GM23338 (cell line): Measurements from ENCODE around the gene SCN2B. TPM values are rescaled to one million over a fixed set of nuclear protein-coding genes. Genes with fewer than 3 reads are reported as not detected.

Experiments
- ATAC-seq: fragments of 200-7000 bp; cut with Tn5 transposase; 3 replicates; pipeline ENCODE4 v1.9.1; 2020
- DNase-seq: peaks from one replicate; pipeline ENCODE4 v3.0.0-alpha.2; 2015; ENCODE audit warnings: low spot score
- H2AFZ ChIP-seq: fragments of 200-600 bp; sonication (generic); 2 replicates; pipeline ENCODE4 v1.8.0; 2016; ENCODE audit warnings: antibody characterized with exemption, mild to moderate bottlenecking, moderate library complexity
- H3F3A ChIP-seq: fragments of 200-600 bp; sonication (generic); replicated peaks from 2 replicates; pipeline ENCODE4 v1.8.0; 2017; ENCODE audit warnings: antibody characterized with exemption, mixed run types, low read depth
- H3K27ac ChIP-seq: fragments of 200-600 bp; sonication (generic); 2 replicates; pipeline ENCODE4 v1.6.1; 2016; ENCODE audit warnings: low read depth
- H3K27me3 ChIP-seq: fragments of 200-600 bp; sonication (generic); 2 replicates; pipeline ENCODE4 v1.8.0; 2016; ENCODE audit warnings: mild to moderate bottlenecking, mixed run types, moderate library complexity; ENCODE audit not compliant: insufficient read depth
- H3K36me3 ChIP-seq: fragments of 200-600 bp; sonication (generic); 2 replicates; pipeline ENCODE4 v1.8.0; 2016; ENCODE audit warnings: mild to moderate bottlenecking; ENCODE audit not compliant: insufficient read depth
- H3K4me1 ChIP-seq: fragments of 200-600 bp; sonication (generic); 2 replicates; pipeline ENCODE4 v1.8.0; 2016; ENCODE audit warnings: mild to moderate bottlenecking, moderate library complexity; ENCODE audit not compliant: insufficient read depth
- H3K4me2 ChIP-seq: fragments of 200-600 bp; sonication (generic); 2 replicates; pipeline ENCODE4 v1.7.1; 2017; ENCODE audit warnings: mixed run types
- H3K4me3 ChIP-seq: fragments of 200-600 bp; sonication (generic); 2 replicates; pipeline ENCODE4 v1.6.1; 2016; ENCODE audit warnings: mixed run types
- H3K79me2 ChIP-seq: fragments of 200-600 bp; sonication (generic); replicated peaks from 2 replicates; pipeline ENCODE4 v1.8.0; 2017; ENCODE audit warnings: mild to moderate bottlenecking; ENCODE audit not compliant: insufficient read depth
- H3K9me2 ChIP-seq: fragments of 200-600 bp; sonication (generic); 2 replicates; pipeline ENCODE4 v1.8.0; 2017; ENCODE audit not compliant: insufficient read depth
- H4K20me1 ChIP-seq: fragments of 200-600 bp; sonication (generic); replicated peaks from 2 replicates; pipeline ENCODE4 v1.8.0; 2017; ENCODE audit warnings: mild to moderate bottlenecking; ENCODE audit not compliant: insufficient read depth
- H3K27ac Mint-ChIP-seq: 2 replicates; pipeline ENCODE4 v1.8.0; 2020; ENCODE audit warnings: inconsistent platforms, mild to moderate bottlenecking, moderate library complexity, mixed read lengths
- H3K27me3 Mint-ChIP-seq: 3 replicates; pipeline ENCODE4 v1.8.0; 2022; ENCODE audit warnings: low read depth, mild to moderate bottlenecking, moderate library complexity, mixed read lengths, inconsistent platforms; ENCODE audit not compliant: insufficient read depth, poor library complexity
- H3K36me3 Mint-ChIP-seq: 3 replicates; pipeline ENCODE4 v1.8.0; 2021; ENCODE audit warnings: low read depth, mild to moderate bottlenecking, inconsistent platforms, moderate library complexity, mixed read lengths
- H3K4me1 Mint-ChIP-seq: 3 replicates; pipeline ENCODE4 v1.8.0; 2020; ENCODE audit warnings: mild to moderate bottlenecking, inconsistent platforms, mixed read lengths
- H3K4me3 Mint-ChIP-seq: 3 replicates; pipeline ENCODE4 v1.8.0; 2021; ENCODE audit warnings: moderate library complexity, mild to moderate bottlenecking, inconsistent platforms, mixed read lengths
- H3K9me3 Mint-ChIP-seq: 3 replicates; pipeline ENCODE4 v1.8.0; 2020; ENCODE audit warnings: moderate library complexity, mild to moderate bottlenecking, inconsistent platforms, mixed read lengths
- CREB1 ChIP-seq: fragments of 250-450 bp; sonication (Bioruptor Pico); IDR thresholded peaks from 2 replicates; pipeline ENCODE4 v1.5.0; 2020; ENCODE audit warnings: low read depth, mild to moderate bottlenecking, moderate library complexity
- EZH2 ChIP-seq: fragments of 200-600 bp; sonication (generic); IDR thresholded peaks from one replicate; pipeline ENCODE4 v1.8.0; 2017; ENCODE audit warnings: antibody characterized with exemption, mild to moderate bottlenecking, low read depth; ENCODE audit not compliant: unreplicated experiment
- EZH2phosphoT487 ChIP-seq: fragments of 200-600 bp; sonication (generic); IDR thresholded peaks from one replicate; pipeline ENCODE4 v1.8.1; 2018; ENCODE audit warnings: antibody characterized with exemption; ENCODE audit not compliant: unreplicated experiment
- JUNB ChIP-seq: IDR thresholded peaks from one replicate; pipeline ENCODE4 v1.6.1; 2016; ENCODE audit warnings: antibody characterized with exemption; ENCODE audit not compliant: unreplicated experiment
- NANOG ChIP-seq: IDR thresholded peaks from 2 replicates; pipeline ENCODE4 v1.6.1; 2016; ENCODE audit warnings: antibody characterized with exemption, borderline replicate concordance
- POLR2AphosphoS5 ChIP-seq: IDR thresholded peaks from 2 replicates; pipeline ENCODE4 v1.6.1; 2016; ENCODE audit warnings: antibody characterized with exemption, low read depth
- STAT1 ChIP-seq: IDR thresholded peaks from one replicate; pipeline ENCODE4 v1.6.1; 2016; ENCODE audit warnings: antibody characterized with exemption; ENCODE audit not compliant: unreplicated experiment
- ZNF114 ChIP-seq: fragments of 250-450 bp; sonication (Bioruptor Pico); IDR thresholded peaks from 2 replicates; pipeline ENCODE4 v1.5.0; 2020; ENCODE audit warnings: mild to moderate bottlenecking, moderate library complexity
- ZNF331 ChIP-seq: fragments of 250-450 bp; sonication (Bioruptor Pico); IDR thresholded peaks from 2 replicates; pipeline ENCODE4 v1.5.0; 2020; ENCODE audit warnings: low read depth, mild to moderate bottlenecking, moderate library complexity
- polyA plus RNA-seq: library from polyadenylated mRNA; unstranded; fragments of >200 nt; fragmentation: Nextera tagmentation; extraction: Ambion mirVana; gene quantifications from 2 replicates; pipeline ENCODE4 v1.2.1, GENCODE V29; 2016
- total RNA-seq: library from RNA; depleted of rRNA; stranded (reverse); fragments of >200 nt; shearing (Covaris generic); gene quantifications from 2 replicates; pipeline ENCODE4 v1.2.3, GENCODE V29; 2014
- TF ChIP-seq, protein P1 (sequence below): IDR thresholded peaks from one replicate; pipeline ENCODE4 v1.6.1; 2018; ENCODE audit warnings: antibody characterized with exemption; ENCODE audit not compliant: unreplicated experiment
- TF ChIP-seq, protein P2 (sequence below), 2 experiments: fragments of 200-600 bp in 1 of 2; sonication (generic) in 1 of 2; conservative IDR thresholded peaks; 2 replicates each; pipeline versions ENCODE4 v1.5.1 to v1.6.1; 2016 to 2017; ENCODE audit warnings: antibody characterized with exemption in 2 of 2, low read depth in 2 of 2, mild to moderate bottlenecking in 2 of 2, moderate library complexity in 1 of 2
- TF ChIP-seq, protein P3 (sequence below): fragments of 250-450 bp; sonication (Bioruptor Pico); IDR thresholded peaks from 2 replicates; pipeline ENCODE4 v1.5.0; 2020; ENCODE audit warnings: mild to moderate bottlenecking, moderate library complexity
- TF ChIP-seq, protein P4 (sequence below): IDR thresholded peaks from 2 replicates; pipeline ENCODE4 v1.6.1; 2016; ENCODE audit warnings: antibody characterized with exemption

The SCN2B gene
- total and polyA plus RNA-seq, 2 experiments from 2014 or later: 0.03 TPM; not detected in 1

DNA sequence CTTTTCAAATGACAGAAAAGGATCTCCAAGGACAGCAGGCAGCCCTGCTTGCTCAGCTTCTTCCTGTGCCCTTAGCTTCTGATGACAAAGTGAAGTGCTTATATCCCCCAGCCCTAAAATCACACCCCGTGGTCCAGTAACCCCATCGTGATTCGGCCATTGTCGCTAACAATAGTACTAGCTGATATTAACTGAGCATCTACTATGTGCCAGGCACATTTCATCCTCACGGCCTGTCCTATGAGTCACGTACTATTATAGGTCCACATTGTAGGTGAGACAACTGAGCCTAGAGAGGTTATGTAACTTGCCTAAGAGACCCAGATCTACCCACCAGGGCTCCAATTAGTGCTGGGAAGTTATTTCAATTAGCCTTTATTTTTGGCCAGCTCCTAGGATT lies 29.9 kb downstream of the SCN2B start:
- H3K79me2 ChIP-seq: no peaks in the 10 kb centered on the region
- no peak for DNase-seq
- H4K20me1 ChIP-seq: 0 out of 2 replicates have a peak, but pooled peaks cover 3% of the 10 kb centered on the region
- Mint-ChIP-seq H3K4me1 (peaks cover 41% of the 10 kb centered on the region), H3K27ac (no peak overlapping the region), H3K27me3 (peaks cover 44% of the 10 kb centered on the region), H3K36me3 (no peaks in the 10 kb centered on the region), H3K4me3 (peak overlapping the region; percentile 70), H3K9me3 (no peaks in the 10 kb centered on the region)
- H3F3A ChIP-seq: no peaks in the 10 kb centered on the region
- H2AFZ ChIP-seq: no peak overlapping the region
- peaks cover 31% of the 10 kb centered on the region for H3K4me1 ChIP-seq
- no peak for TF ChIP-seq ZNF114 (CRISPR knock-in tag)
- TF ChIP-seq ZNF331 (CRISPR knock-in tag): no peak
- TF ChIP-seq JUNB: no peak
- no peak for TF ChIP-seq POLR2AphosphoS5
- TF ChIP-seq STAT1: no peak
- no peak for TF ChIP-seq EZH2
- no peak for TF ChIP-seq EZH2phosphoT487
- no peak for TF ChIP-seq CREB1 (CRISPR knock-in tag)
- TF ChIP-seq, protein P1, sequence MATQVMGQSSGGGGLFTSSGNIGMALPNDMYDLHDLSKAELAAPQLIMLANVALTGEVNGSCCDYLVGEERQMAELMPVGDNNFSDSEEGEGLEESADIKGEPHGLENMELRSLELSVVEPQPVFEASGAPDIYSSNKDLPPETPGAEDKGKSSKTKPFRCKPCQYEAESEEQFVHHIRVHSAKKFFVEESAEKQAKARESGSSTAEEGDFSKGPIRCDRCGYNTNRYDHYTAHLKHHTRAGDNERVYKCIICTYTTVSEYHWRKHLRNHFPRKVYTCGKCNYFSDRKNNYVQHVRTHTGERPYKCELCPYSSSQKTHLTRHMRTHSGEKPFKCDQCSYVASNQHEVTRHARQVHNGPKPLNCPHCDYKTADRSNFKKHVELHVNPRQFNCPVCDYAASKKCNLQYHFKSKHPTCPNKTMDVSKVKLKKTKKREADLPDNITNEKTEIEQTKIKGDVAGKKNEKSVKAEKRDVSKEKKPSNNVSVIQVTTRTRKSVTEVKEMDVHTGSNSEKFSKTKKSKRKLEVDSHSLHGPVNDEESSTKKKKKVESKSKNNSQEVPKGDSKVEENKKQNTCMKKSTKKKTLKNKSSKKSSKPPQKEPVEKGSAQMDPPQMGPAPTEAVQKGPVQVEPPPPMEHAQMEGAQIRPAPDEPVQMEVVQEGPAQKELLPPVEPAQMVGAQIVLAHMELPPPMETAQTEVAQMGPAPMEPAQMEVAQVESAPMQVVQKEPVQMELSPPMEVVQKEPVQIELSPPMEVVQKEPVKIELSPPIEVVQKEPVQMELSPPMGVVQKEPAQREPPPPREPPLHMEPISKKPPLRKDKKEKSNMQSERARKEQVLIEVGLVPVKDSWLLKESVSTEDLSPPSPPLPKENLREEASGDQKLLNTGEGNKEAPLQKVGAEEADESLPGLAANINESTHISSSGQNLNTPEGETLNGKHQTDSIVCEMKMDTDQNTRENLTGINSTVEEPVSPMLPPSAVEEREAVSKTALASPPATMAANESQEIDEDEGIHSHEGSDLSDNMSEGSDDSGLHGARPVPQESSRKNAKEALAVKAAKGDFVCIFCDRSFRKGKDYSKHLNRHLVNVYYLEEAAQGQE: no peak
- TF ChIP-seq, protein P2, sequence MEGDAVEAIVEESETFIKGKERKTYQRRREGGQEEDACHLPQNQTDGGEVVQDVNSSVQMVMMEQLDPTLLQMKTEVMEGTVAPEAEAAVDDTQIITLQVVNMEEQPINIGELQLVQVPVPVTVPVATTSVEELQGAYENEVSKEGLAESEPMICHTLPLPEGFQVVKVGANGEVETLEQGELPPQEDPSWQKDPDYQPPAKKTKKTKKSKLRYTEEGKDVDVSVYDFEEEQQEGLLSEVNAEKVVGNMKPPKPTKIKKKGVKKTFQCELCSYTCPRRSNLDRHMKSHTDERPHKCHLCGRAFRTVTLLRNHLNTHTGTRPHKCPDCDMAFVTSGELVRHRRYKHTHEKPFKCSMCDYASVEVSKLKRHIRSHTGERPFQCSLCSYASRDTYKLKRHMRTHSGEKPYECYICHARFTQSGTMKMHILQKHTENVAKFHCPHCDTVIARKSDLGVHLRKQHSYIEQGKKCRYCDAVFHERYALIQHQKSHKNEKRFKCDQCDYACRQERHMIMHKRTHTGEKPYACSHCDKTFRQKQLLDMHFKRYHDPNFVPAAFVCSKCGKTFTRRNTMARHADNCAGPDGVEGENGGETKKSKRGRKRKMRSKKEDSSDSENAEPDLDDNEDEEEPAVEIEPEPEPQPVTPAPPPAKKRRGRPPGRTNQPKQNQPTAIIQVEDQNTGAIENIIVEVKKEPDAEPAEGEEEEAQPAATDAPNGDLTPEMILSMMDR (conservative IDR thresholded peaks at IDR 0.05; ENCODE audit: low read depth in 2 of 2): no peak
- no peak for TF ChIP-seq NANOG
- TF ChIP-seq, protein P3, sequence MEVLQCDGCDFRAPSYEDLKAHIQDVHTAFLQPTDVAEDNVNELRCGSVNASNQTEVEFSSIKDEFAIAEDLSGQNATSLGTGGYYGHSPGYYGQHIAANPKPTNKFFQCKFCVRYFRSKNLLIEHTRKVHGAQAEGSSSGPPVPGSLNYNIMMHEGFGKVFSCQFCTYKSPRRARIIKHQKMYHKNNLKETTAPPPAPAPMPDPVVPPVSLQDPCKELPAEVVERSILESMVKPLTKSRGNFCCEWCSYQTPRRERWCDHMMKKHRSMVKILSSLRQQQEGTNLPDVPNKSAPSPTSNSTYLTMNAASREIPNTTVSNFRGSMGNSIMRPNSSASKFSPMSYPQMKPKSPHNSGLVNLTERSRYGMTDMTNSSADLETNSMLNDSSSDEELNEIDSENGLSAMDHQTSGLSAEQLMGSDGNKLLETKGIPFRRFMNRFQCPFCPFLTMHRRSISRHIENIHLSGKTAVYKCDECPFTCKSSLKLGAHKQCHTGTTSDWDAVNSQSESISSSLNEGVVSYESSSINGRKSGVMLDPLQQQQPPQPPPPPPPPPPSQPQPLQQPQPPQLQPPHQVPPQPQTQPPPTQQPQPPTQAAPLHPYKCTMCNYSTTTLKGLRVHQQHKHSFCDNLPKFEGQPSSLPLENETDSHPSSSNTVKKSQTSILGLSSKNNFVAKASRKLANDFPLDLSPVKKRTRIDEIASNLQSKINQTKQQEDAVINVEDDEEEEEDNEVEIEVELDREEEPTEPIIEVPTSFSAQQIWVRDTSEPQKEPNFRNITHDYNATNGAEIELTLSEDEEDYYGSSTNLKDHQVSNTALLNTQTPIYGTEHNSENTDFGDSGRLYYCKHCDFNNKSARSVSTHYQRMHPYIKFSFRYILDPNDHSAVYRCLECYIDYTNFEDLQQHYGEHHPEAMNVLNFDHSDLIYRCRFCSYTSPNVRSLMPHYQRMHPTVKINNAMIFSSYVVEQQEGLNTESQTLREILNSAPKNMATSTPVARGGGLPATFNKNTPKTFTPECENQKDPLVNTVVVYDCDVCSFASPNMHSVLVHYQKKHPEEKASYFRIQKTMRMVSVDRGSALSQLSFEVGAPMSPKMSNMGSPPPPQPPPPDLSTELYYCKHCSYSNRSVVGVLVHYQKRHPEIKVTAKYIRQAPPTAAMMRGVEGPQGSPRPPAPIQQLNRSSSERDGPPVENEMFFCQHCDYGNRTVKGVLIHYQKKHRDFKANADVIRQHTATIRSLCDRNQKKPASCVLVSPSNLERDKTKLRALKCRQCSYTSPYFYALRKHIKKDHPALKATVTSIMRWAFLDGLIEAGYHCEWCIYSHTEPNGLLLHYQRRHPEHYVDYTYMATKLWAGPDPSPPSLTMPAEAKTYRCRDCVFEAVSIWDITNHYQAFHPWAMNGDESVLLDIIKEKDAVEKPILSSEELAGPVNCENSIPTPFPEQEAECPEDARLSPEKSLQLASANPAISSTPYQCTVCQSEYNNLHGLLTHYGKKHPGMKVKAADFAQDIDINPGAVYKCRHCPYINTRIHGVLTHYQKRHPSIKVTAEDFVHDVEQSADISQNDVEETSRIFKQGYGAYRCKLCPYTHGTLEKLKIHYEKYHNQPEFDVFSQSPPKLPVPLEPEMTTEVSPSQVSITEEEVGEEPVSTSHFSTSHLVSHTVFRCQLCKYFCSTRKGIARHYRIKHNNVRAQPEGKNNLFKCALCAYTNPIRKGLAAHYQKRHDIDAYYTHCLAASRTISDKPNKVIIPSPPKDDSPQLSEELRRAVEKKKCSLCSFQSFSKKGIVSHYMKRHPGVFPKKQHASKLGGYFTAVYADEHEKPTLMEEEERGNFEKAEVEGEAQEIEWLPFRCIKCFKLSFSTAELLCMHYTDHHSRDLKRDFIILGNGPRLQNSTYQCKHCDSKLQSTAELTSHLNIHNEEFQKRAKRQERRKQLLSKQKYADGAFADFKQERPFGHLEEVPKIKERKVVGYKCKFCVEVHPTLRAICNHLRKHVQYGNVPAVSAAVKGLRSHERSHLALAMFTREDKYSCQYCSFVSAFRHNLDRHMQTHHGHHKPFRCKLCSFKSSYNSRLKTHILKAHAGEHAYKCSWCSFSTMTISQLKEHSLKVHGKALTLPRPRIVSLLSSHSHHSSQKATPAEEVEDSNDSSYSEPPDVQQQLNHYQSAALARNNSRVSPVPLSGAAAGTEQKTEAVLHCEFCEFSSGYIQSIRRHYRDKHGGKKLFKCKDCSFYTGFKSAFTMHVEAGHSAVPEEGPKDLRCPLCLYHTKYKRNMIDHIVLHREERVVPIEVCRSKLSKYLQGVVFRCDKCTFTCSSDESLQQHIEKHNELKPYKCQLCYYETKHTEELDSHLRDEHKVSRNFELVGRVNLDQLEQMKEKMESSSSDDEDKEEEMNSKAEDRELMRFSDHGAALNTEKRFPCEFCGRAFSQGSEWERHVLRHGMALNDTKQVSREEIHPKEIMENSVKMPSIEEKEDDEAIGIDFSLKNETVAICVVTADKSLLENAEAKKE (CRISPR knock-in tag): no peak
- TF ChIP-seq, protein P4, sequence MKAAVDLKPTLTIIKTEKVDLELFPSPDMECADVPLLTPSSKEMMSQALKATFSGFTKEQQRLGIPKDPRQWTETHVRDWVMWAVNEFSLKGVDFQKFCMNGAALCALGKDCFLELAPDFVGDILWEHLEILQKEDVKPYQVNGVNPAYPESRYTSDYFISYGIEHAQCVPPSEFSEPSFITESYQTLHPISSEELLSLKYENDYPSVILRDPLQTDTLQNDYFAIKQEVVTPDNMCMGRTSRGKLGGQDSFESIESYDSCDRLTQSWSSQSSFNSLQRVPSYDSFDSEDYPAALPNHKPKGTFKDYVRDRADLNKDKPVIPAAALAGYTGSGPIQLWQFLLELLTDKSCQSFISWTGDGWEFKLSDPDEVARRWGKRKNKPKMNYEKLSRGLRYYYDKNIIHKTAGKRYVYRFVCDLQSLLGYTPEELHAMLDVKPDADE: no peak
- H3K4me2 ChIP-seq: peak overlapping the region; percentile 86
- no peaks in the 10 kb centered on the region for H3K9me2 ChIP-seq
- ATAC-seq: no peak
- no peak overlapping the region for H3K27ac ChIP-seq
- peaks cover 84% of the 10 kb centered on the region for H3K27me3 ChIP-seq
- H3K36me3 ChIP-seq: no peaks in the 10 kb centered on the region
- H3K4me3 ChIP-seq: peak overlapping the region; percentile 76
